Ramos (cell line): ENCODE results near the gene GOSR1.
"Not testable (repeated sequence)": the region's sequence is repeated elsewhere in the genome, so short reads cannot be mapped to it uniquely, and the experiment has no call there.

Source experiments
- in situ Hi-C: fragments of 300-500 bp; cut with MboI; formaldehyde crosslinking; loops from one replicate; pipeline ENCODE4 v1.14.3; 2022; ENCODE audit warnings: low sequenced_read_pairs; ENCODE audit not compliant: unreplicated experiment

The GOSR1 gene

GRCh38 chr17:30503558-30503957 is 26.4 kb downstream of the GOSR1 start:
- in situ Hi-C loops, result no loop called here

- in situ Hi-C loops, result no loop called here
Observed at GRCh38 chr17:30505868-30506417, 28.7 kb downstream of the GOSR1 start.

- in situ Hi-C loops, result no loop called here
Observed at GRCh38 chr17:30506481-30506880, 29.3 kb downstream of the GOSR1 start.

- in situ Hi-C loops, result no loop called here
Observed at GRCh38 chr17:30513346-30513745, 36.1 kb downstream of the GOSR1 start.

GRCh38 chr17:30514895-30515596 is 37.8 kb downstream of the GOSR1 start:
- in situ Hi-C loops, result no loop called here

GRCh38 chr17:30517786-30518185 is 40.6 kb downstream of the GOSR1 start:
- in situ Hi-C loops, result no loop called here

GRCh38 chr17:30519166-30519565 is 42.0 kb downstream of the GOSR1 start:
- in situ Hi-C loops, result no loop called here

- in situ Hi-C loops, result no loop called here
Observed at GRCh38 chr17:30519707-30520106, 42.5 kb downstream of the GOSR1 start.

GRCh38 chr17:30520436-30520835 is 43.2 kb downstream of the GOSR1 start:
- in situ Hi-C loops, result no loop called here

- in situ Hi-C loops, result no loop called here
Observed at GRCh38 chr17:30520882-30521281, 43.7 kb downstream of the GOSR1 start.

- in situ Hi-C loops, result no loop called here
Observed at GRCh38 chr17:30521766-30522165, 44.6 kb downstream of the GOSR1 start.

GRCh38 chr17:30523236-30523635 is 46.0 kb downstream of the GOSR1 start:
- in situ Hi-C loops, result not testable (repeated sequence)

GRCh38 chr17:30524847-30525246 is 47.6 kb downstream of the GOSR1 start:
- in situ Hi-C loops, result no loop called here

- in situ Hi-C loops, result no loop called here
Observed at GRCh38 chr17:30526401-30526800, 49.2 kb downstream of the GOSR1 start.

GRCh38 chr17:30528701-30529100 is 51.5 kb downstream of the GOSR1 start:
- in situ Hi-C loops, result not testable (repeated sequence)

GRCh38 chr17:30530346-30531025 is 53.3 kb downstream of the GOSR1 start:
- in situ Hi-C loops, result no loop called here

- in situ Hi-C loops, result no loop called here
Observed at GRCh38 chr17:30532871-30533270, 55.7 kb downstream of the GOSR1 start.

GRCh38 chr17:30534298-30534697 is 57.1 kb downstream of the GOSR1 start:
- in situ Hi-C loops, result no loop called here

- in situ Hi-C loops, result no loop called here
Observed at GRCh38 chr17:30534938-30535921, 58.0 kb downstream of the GOSR1 start.

GRCh38 chr17:30536846-30537245 is 59.6 kb downstream of the GOSR1 start:
- in situ Hi-C loops, result not testable (repeated sequence)
